Stimulated activated CD4-positive, alpha-beta T cell treated with anti-CD3 and anti-CD28 coated beads, Interleukin-2, amount 100 ng/mL, for 24 hours (primary cell): ENCODE data around the gene PSMC3IP.
"Not testable (repeated sequence)": the region's sequence is repeated elsewhere in the genome, so short reads cannot be mapped to it uniquely, and the experiment has no call there.

ENCODE experiments used
- DNase-seq, 2 donors: peaks; one replicate each; pipeline ENCODE4 v3.0.0-alpha.2; 2020

Gene PSMC3IP

GRCh38 chr17:42577532-42578281, at the start of gene PSMC3IP:
Gene PSMC3IP, minus strand, starts transcription at chr17:42577729. Its CDS starts 43 bp downstream, at chr17:42577686.
- peak; percentile 95 to 96 for DNase-seq

GRCh38 chr17:42623732-42624596, 46.4 kb upstream of the PSMC3IP start:
- DNase-seq = no peak

GRCh38 chr17:42623271-42623670, 45.7 kb upstream of the PSMC3IP start:
- no peak for DNase-seq

GRCh38 chr17:42621987-42622386, 44.5 kb upstream of the PSMC3IP start:
- DNase-seq = not testable (repeated sequence)

- no peak for DNase-seq
Observed at GRCh38 chr17:42618442-42619150, 41.1 kb upstream of the PSMC3IP start.

- DNase-seq = no peak
Observed at GRCh38 chr17:42617956-42618431, 40.5 kb upstream of the PSMC3IP start.

- no peak for DNase-seq
Observed at GRCh38 chr17:42613699-42614295, 36.3 kb upstream of the PSMC3IP start.

- no peak for DNase-seq
Observed at GRCh38 chr17:42612013-42612412, 34.5 kb upstream of the PSMC3IP start.

- peak in 1 of 2 donors; percentile 32 for DNase-seq
Observed at GRCh38 chr17:42609814-42610801, 32.6 kb upstream of the PSMC3IP start.

GRCh38 chr17:42609182-42609813, 31.8 kb upstream of the PSMC3IP start, which contains the start of the genes RETREG3 and TUBG1:
Gene RETREG3, minus strand, starts transcription at chr17:42609374. Its CDS starts 50 bp downstream, at chr17:42609324.
Gene TUBG1, plus strand, starts transcription at chr17:42609683. Its CDS starts 55 bp downstream, at chr17:42609738.
- DNase-seq = peak; percentile 99

GRCh38 chr17:42608305-42609181, 31.0 kb upstream of the PSMC3IP start:
- DNase-seq = peak in 1 of 2 donors; percentile 43

- DNase-seq = no peak
Observed at GRCh38 chr17:42607769-42608168, 30.2 kb upstream of the PSMC3IP start.

- DNase-seq = no peak
Observed at GRCh38 chr17:42603318-42603717, 25.8 kb upstream of the PSMC3IP start.

GRCh38 chr17:42598905-42599304, 21.4 kb upstream of the PSMC3IP start:
- DNase-seq = no peak

GRCh38 chr17:42596386-42596785, 18.9 kb upstream of the PSMC3IP start:
- DNase-seq = no peak

- no peak for DNase-seq
Observed at GRCh38 chr17:42591411-42591810, 13.9 kb upstream of the PSMC3IP start.

GRCh38 chr17:42590886-42591285, 13.4 kb upstream of the PSMC3IP start:
- no peak for DNase-seq

- no peak for DNase-seq
Observed at GRCh38 chr17:42586514-42587230, 9.1 kb upstream of the PSMC3IP start.

- DNase-seq = no peak
Observed at GRCh38 chr17:42585353-42585752, 7.8 kb upstream of the PSMC3IP start.
